Kidney (tissue), 14 donors: ENCODE results near the gene NPEPL1. TPM values are rescaled to one million over a fixed set of nuclear protein-coding genes. Genes with fewer than 3 reads are reported as not detected.

Source experiments
- DNase-seq, 5 donors: peaks; one replicate each; pipeline ENCODE4 v3.0.0-alpha.2; 2013 to 2020
- FAIRE-seq: peaks from 2 replicates; lab custom pipeline; 2012; peaks lifted over from hg19 to GRCh38; lab: Jason Lieb, UNC
- H3K27ac ChIP-seq, 2 donors: one replicate each; pipeline ENCODE4 v1.7.0; 2013; ENCODE audit warnings: low read depth in 2 of 2, low read length in 2 of 2, inconsistent platforms in 1 of 2
- H3K27me3 ChIP-seq: one replicate; pipeline ENCODE4 v1.7.1; 2013; ENCODE audit warnings: low read length, inconsistent platforms; ENCODE audit not compliant: control insufficient read depth, insufficient read depth
- H3K36me3 ChIP-seq, 3 donors: one replicate each; pipeline versions ENCODE4 v1.7.0 to v1.7.1; 2013; ENCODE audit warnings: low read length in 3 of 3, control low read depth in 1 of 3, inconsistent platforms in 1 of 3; ENCODE audit not compliant: insufficient read depth in 3 of 3, control insufficient read depth in 2 of 3
- H3K4me1 ChIP-seq, 3 donors: one replicate each; pipeline versions ENCODE4 v1.7.0 to v1.7.1; 2013; ENCODE audit warnings: low read length in 3 of 3, inconsistent platforms in 1 of 3, low read depth in 1 of 3; ENCODE audit not compliant: control insufficient read depth in 2 of 3, insufficient read depth in 2 of 3
- H3K4me3 ChIP-seq, 3 donors: one replicate each; pipeline versions ENCODE4 v1.7.0 to v1.8.1; 2013; ENCODE audit warnings: low read length in 3 of 3, control low read depth in 1 of 3, inconsistent platforms in 1 of 3
- H3K9ac ChIP-seq, 3 donors: one replicate each; pipeline versions ENCODE4 v1.7.0 to v1.7.1; 2013; ENCODE audit warnings: low read length in 3 of 3, control low read depth in 1 of 3, inconsistent platforms in 1 of 3
- H3K9me3 ChIP-seq, 3 donors: one replicate each; pipeline versions ENCODE4 v1.7.0 to v1.7.1; 2013; ENCODE audit warnings: low read length in 3 of 3, control low read depth in 1 of 3, inconsistent platforms in 1 of 3; ENCODE audit not compliant: control insufficient read depth in 2 of 3, insufficient read depth in 1 of 3
- CTCF ChIP-seq: IDR thresholded peaks from 3 replicates; pipeline ENCODE4 v1.5.1; 2012; ENCODE audit warnings: mild to moderate bottlenecking, moderate library complexity, borderline replicate concordance; ENCODE audit not compliant: insufficient read depth; ENCODE audit errors: extremely low read depth
- intact Hi-C: fragments of 100-400 bp; cut with DNase I; formaldehyde crosslinking; loops from one replicate; pipeline ENCODE4 v1.11.1; 2022
- polyA plus RNA-seq: library from polyadenylated mRNA; stranded (reverse); fragments of 350-450 nt; fragmentation: Illumina TruSeq; extraction: RNeasy Lipid Tissue Mini Kit (QIAGEN cat#74804); gene quantifications from one replicate; pipeline ENCODE4 v1.2.3, GENCODE V29; 2014; ENCODE audit warnings: low read depth, low replicate concordance; ENCODE audit not compliant: insufficient read depth
- total RNA-seq: library from RNA; stranded (reverse); fragmentation: NEBNext Ultra II Directional; extraction: Animal tissue kit (Norgen Biotek cat#: 25700); gene quantifications from one replicate; pipeline ENCODE4 v1.2.1, GENCODE V29; 2021
- donor health status: control.
- donor health status: control.
- donor health status: control.
- donor health status: control.
- donor health status: control.
- donor health status: DM: yes; HTN: yes; CAD: no.
- donor health status: Normal renal cell carcinoma (clear cell type).

NPEPL1 gene
- total and polyA plus RNA-seq, 2 donors from 2014 or later = 39.7 to 60.2 TPM

GRCh38 chr20:58741384-58741783, 48.8 kb downstream of the NPEPL1 start:
- Histone ChIP-seq H3K4me1 (no peaks in the 10 kb centered on the region), H3K9me3 (no peaks in the 10 kb centered on the region), H3K36me3 (no peaks in the 10 kb centered on the region), H3K27ac (no peak overlapping the region), H3K4me3 (no peak overlapping the region), H3K27me3 (no peaks in the 10 kb centered on the region), H3K9ac (no peak overlapping the region)
- FAIRE-seq (no peak), DNase-seq (no peak)
- intact Hi-C loops = no loop called here
- no peak for TF ChIP-seq CTCF

GRCh38 chr20:58742668-58743566, 50.3 kb downstream of the NPEPL1 start:
- no peak for TF ChIP-seq CTCF
- Histone ChIP-seq H3K4me3 (no peak overlapping the region), H3K36me3 (no peaks in the 10 kb centered on the region), H3K27ac (no peak overlapping the region), H3K27me3 (no peaks in the 10 kb centered on the region), H3K4me1 (no peaks in the 10 kb centered on the region), H3K9me3 (no peaks in the 10 kb centered on the region), H3K9ac (no peak overlapping the region)
- intact Hi-C loops = no loop called here
- FAIRE-seq (no peak), DNase-seq (peak in 2 of 5 donors; percentile 40 to 60)

GRCh38 chr20:58743929-58744534, 51.4 kb downstream of the NPEPL1 start:
- Histone ChIP-seq H3K27me3 (no peaks in the 10 kb centered on the region), H3K4me1 (no peaks in the 10 kb centered on the region), H3K9me3 (no peaks in the 10 kb centered on the region), H3K36me3 (no peaks in the 10 kb centered on the region), H3K9ac (no peak overlapping the region), H3K27ac (no peak overlapping the region), H3K4me3 (no peak overlapping the region)
- FAIRE-seq (no peak), DNase-seq (no peak)
- intact Hi-C loops = no loop called here
- TF ChIP-seq CTCF = no peak
